Measurements from ENCODE around the gene LRRC37B. TPM values are rescaled to one million over a fixed set of nuclear protein-coding genes. Genes with fewer than 3 reads are reported as not detected.
"Not testable (repeated sequence)": the region's sequence is repeated elsewhere in the genome, so short reads cannot be mapped to it uniquely, and the experiment has no call there.

Gene LRRC37B
- total RNA-seq, 1 donor from 2014 or later, result 34.3 TPM

DNA sequence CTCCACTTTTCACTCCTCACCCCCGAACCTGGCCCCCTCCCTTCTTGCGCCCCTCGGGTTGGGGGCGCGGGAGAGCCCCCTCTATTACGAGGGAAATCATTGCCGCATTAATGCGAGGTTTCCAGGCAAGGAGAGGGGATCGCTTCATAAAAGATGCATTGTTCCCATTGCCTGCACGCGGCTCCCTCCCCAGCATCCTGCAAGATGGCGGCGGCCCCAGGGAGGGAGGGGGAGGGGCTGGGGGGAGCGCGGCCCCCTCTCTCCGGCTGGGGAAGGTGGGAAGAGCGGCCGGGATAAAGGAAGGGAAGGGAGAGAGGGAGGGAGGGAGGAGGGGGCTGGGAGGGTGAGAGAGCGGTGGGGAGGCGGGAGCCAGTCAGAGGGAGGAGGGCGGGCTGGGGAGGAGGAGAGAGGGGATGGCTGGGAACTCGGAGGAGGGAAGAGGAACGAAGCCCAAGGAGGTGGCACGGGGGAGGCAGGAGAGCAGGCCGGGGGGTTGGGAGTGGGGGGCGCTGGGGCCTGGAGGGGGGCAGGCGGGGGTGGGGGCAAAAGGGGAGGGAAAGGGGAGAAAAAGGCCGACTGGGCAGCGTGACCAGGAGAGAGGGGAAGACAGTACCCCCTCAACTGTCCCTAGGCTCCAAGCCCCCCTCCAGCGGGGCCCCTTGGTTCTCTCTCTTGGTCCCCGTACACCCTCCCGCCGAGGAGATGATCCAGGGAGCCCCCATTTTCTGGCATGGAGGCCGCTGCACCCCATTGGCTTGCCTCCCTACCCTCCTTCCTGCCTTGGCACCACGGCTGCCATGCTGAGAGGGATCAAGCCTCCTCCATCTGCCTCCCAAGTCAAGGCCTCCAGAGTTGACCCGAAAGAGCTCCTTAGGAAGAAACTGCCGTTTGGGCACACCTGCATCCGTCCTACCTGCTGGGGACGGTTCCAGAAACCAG, 77.1 kb downstream of the LRRC37B start:
- DNase-seq (ENCODE audit: low spot score); H3K4me1 Mint-ChIP-seq (ENCODE audit: low read depth); H3K27me3 Mint-ChIP-seq (ENCODE audit: low read depth); H3K36me3 Mint-ChIP-seq (ENCODE audit: low read depth); intact Hi-C loops (cut with micrococcal nuclease); H3K4me3 Mint-ChIP-seq (ENCODE audit: low read depth); H3K9me3 Mint-ChIP-seq; H3K27ac Mint-ChIP-seq: not testable (repeated sequence)

DNA sequence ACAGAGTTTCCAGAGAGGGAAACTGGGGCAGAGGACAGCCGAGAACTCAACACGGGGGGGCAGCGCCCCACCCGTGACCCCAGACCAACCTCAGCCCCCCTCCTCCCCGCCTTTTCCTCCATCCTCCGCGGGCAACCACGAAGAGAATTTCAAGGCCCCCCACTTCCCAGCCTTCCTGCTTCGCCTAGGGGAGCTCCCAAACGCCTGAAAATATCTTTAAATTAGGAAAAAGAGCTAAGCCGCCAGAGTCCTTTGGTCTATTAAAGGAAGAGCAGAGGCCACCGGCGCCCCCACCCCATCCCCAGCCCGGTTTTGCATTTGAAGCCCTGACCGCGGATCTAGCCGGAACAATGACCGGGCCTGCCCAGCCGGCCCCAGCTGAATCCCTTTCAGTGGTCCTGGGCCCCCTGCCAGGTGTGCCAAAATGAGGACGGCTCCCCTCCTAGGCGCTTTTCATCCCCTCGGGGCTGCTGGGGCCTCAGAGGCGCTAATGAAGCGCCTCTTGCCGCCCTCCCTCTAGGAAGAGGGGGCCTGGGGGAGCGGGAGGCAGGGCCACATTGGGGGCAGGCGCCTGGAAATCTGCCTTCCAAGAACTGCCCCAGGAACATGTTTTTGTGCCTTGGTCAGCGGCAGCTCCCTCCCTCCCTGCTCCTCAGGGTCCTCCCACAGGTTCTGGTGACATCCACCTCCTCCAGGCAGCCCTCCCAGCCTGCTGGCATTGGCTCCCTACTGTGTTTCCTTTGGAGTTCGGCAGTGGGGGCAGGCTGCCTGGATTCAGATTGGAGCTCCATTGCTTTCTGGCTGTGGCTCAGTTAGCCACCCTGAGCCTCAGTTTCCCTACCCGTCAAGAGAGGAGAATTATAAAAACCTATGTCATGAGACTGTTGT, 78.0 kb downstream of the LRRC37B start:
- intact Hi-C loops (cut with micrococcal nuclease); H3K36me3 Mint-ChIP-seq (ENCODE audit: low read depth); H3K4me1 Mint-ChIP-seq (ENCODE audit: low read depth); H3K4me3 Mint-ChIP-seq (ENCODE audit: low read depth); H3K27me3 Mint-ChIP-seq (ENCODE audit: low read depth); DNase-seq (ENCODE audit: low spot score); H3K9me3 Mint-ChIP-seq; H3K27ac Mint-ChIP-seq: not testable (repeated sequence)

DNA sequence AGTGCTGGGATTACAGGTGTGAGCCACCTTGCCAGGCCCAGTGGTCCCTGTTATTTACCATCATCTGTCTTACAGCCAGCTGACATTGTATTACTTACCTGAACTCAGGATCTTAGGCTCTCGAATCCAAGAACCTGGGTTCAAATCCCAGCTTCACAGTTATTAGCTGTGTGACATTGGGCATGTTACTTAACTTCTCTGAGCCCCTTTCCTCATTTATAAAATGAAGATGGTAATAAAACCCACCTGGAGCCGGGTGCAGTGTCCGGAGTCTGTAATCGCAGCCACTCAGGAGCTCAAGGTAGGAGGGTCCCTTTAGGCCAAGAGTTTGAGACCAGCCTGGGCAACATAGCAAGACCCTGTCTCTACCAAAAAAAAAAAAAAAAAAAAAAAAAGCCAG, 79.7 kb downstream of the LRRC37B start:
- H3K4me1 Mint-ChIP-seq (ENCODE audit: low read depth); intact Hi-C loops (cut with micrococcal nuclease); H3K27me3 Mint-ChIP-seq (ENCODE audit: low read depth); H3K36me3 Mint-ChIP-seq (ENCODE audit: low read depth); DNase-seq (ENCODE audit: low spot score); H3K27ac Mint-ChIP-seq; H3K4me3 Mint-ChIP-seq (ENCODE audit: low read depth); H3K9me3 Mint-ChIP-seq: not testable (repeated sequence)

DNA sequence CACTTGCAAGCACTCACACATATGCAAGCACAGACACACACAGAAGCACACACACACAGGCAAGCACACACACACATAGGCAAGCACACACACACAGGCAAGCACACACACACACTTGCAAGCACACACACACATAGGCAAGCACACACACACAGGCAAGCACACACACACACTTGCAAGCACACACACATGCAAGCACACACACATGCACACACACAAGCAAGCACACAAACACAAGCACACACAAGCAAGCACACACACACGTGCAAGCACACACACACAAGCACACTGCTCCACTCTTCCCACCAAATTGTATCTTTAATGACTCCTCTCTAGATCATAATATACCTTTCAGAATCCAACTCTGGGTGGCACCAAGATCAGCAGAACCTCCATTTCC, 84.9 kb downstream of the LRRC37B start:
- H3K9me3 Mint-ChIP-seq; intact Hi-C loops (cut with micrococcal nuclease); H3K4me3 Mint-ChIP-seq (ENCODE audit: low read depth); DNase-seq (ENCODE audit: low spot score); H3K27ac Mint-ChIP-seq; H3K4me1 Mint-ChIP-seq (ENCODE audit: low read depth); H3K36me3 Mint-ChIP-seq (ENCODE audit: low read depth): not testable (repeated sequence)
- peaks cover 10% of the 10 kb centered on the region for H3K27me3 Mint-ChIP-seq (ENCODE audit: low read depth)

DNA sequence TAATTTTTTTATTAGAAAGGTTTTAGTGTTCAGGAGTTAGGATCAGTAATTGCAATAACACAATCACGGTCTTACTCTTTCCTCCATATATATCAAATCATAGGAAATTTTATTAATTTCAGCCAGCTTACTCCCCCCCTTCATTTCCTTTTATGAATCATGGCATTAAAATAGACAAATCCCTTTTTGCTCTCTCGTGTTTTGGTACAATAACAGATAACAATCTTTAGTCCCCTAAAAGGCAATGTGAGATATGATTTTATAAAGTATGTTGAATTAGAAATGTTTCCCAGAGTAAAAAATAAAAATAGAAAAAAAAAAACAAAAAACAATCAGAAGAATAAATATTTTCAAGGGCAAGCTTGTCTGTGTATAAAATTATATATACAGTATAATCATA, 92.5 kb downstream of the LRRC37B start:
- intact Hi-C loops (cut with micrococcal nuclease), result no loop called here
- Mint-ChIP-seq H3K36me3 (ENCODE audit: low read depth) (no peaks in the 10 kb centered on the region), H3K9me3 (no peaks in the 10 kb centered on the region), H3K27ac (no peak overlapping the region), H3K27me3 (ENCODE audit: low read depth) (peaks cover 12% of the 10 kb centered on the region), H3K4me3 (ENCODE audit: low read depth) (no peak overlapping the region), H3K4me1 (ENCODE audit: low read depth) (peaks cover 13% of the 10 kb centered on the region)
- DNase-seq (ENCODE audit: low spot score), result no peak

DNA sequence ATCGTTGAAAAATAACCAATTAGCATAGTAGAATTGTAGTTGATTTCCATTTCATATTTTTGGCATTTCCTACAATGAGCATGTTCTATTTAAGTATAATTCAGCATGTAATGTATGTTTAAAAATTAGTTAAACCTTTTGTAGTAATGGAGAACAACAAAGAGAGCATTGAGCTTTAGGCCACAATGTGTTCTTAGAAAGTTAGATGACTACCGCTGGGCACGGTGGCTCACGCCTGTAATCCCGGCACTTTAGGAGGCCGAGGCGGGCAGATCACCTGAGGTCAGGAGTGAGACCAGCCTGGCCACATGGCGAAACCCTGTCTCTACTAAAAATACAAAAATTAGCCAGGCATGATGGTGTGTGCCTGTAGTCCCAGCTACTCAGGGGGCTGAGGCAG, 93.1 kb downstream of the LRRC37B start:
- H3K36me3 Mint-ChIP-seq (ENCODE audit: low read depth); H3K9me3 Mint-ChIP-seq; H3K4me3 Mint-ChIP-seq (ENCODE audit: low read depth); DNase-seq (ENCODE audit: low spot score); H3K27ac Mint-ChIP-seq; intact Hi-C loops (cut with micrococcal nuclease): not testable (repeated sequence)
- Mint-ChIP-seq H3K27me3 (ENCODE audit: low read depth) (peaks cover 12% of the 10 kb centered on the region), H3K4me1 (ENCODE audit: low read depth) (peaks cover 15% of the 10 kb centered on the region)

DNA sequence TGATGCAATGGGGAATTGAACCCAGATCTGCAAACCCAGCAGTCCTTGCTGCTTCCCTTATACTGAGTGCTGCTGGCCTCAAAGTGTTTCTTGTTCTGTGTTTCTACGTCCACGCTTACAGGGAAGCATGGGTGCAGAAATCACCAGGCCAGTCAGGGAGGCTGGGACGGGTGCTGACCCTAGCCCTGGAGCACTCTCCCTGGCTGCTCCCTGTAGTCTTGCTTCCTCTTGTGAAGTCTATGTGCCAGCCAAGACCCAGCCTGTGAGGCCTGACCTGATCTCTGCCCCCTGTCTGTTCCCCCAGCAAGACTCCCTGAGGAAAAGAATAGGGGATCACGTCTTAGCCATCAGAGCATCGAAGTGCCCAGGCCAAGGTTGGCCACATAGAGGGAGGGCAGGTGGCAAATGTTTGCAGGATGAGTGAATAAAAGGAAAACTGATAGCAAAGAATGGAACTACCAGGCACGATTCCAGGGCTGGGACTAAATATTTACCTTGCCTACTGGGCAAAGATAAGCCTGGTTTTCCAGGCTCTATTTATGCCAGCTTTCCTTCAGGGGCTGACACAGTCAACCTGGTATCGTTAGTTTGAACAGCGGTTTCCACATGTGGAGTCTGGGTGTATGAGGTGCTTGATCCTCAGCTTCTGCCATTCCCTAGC, 93.9 kb downstream of the LRRC37B start:
- intact Hi-C loops (cut with micrococcal nuclease), result no loop called here
- Mint-ChIP-seq H3K27ac (no peak overlapping the region), H3K4me3 (ENCODE audit: low read depth) (no peak overlapping the region), H3K9me3 (no peaks in the 10 kb centered on the region), H3K4me1 (ENCODE audit: low read depth) (peaks cover 16% of the 10 kb centered on the region), H3K36me3 (ENCODE audit: low read depth) (no peaks in the 10 kb centered on the region), H3K27me3 (ENCODE audit: low read depth) (peaks cover 12% of the 10 kb centered on the region)
- no peak for DNase-seq (ENCODE audit: low spot score)

DNA sequence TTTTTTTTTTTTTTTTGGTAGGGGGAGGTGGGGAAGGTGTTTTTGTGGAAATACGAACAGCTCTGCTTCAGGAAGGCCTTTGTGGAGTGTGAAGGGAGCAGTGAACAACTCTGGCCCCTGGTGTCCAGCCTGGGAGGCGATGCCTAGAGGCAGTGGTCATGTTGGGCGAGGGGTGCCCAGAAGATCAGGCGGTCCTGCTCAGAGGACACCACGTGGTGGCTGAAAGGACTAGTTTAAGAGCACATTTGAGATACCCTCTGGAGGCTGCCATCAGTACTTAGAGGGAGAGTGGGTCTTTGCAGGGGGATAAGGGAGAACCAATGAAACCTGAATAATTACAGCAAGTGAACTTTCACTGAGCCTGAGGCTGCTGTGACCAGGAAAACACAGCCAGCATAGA, 95.0 kb downstream of the LRRC37B start:
- peaks cover 10% of the 10 kb centered on the region for H3K27me3 Mint-ChIP-seq (ENCODE audit: low read depth)
- no peak overlapping the region for H3K27ac Mint-ChIP-seq
- H3K4me1 Mint-ChIP-seq (ENCODE audit: low read depth), result peaks cover 20% of the 10 kb centered on the region
- no peaks in the 10 kb centered on the region for H3K36me3 Mint-ChIP-seq (ENCODE audit: low read depth)
- no peaks in the 10 kb centered on the region for H3K9me3 Mint-ChIP-seq
- H3K4me3 Mint-ChIP-seq (ENCODE audit: low read depth), result no peak overlapping the region
- intact Hi-C loops (cut with micrococcal nuclease), result no loop called here
- no peak for DNase-seq (ENCODE audit: low spot score)

DNA sequence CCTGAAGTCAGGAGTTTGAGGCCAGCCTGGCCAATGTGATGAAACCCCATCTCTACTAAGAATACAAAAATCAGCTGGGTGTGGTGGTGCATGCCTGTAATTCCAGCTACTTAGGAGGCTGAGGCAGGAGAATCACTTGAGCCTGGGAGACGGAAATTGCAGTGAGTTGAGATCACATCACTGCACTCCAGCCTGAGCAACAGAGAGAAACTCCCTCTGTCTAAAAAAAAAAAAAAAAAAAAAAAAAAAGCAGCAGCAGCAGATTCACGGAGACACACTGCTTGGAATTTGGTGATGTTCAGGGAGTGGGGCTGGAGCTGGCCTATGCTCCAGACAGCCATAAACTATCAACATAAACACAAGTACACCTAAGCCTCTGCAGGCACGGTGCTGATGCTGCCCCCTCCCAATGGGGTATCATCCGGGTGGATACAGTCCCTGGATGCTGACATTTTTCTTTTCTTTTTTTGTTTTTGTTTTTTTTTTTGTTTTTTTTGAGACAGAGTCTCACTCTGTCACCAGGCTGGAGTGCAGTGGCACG, 95.5 kb downstream of the LRRC37B start:
- no peak overlapping the region for H3K27ac Mint-ChIP-seq
- DNase-seq (ENCODE audit: low spot score), result no peak
- H3K9me3 Mint-ChIP-seq, result no peaks in the 10 kb centered on the region
- no peak overlapping the region for H3K4me3 Mint-ChIP-seq (ENCODE audit: low read depth)
- H3K4me1 Mint-ChIP-seq (ENCODE audit: low read depth), result peaks cover 24% of the 10 kb centered on the region
- peaks cover 10% of the 10 kb centered on the region for H3K27me3 Mint-ChIP-seq (ENCODE audit: low read depth)
- no peaks in the 10 kb centered on the region for H3K36me3 Mint-ChIP-seq (ENCODE audit: low read depth)
- intact Hi-C loops (cut with micrococcal nuclease), result no loop called here

Other genes starting within 250 kb of the LRRC37B start
- 59.7 and 64.2 TPM in 2 replicates for gene COPRS, start 148.1 kb upstream of the LRRC37B start, total RNA-seq
- gene UTP6, start 105.7 kb upstream of the LRRC37B start, total RNA-seq, result 126 and 129 TPM in 2 replicates
- 69.5 and 70.4 TPM in 2 replicates for gene SUZ12, start 70.4 kb upstream of the LRRC37B start, total RNA-seq
- 25.2 and 25.7 TPM in 2 replicates for gene RHOT1, start 135.1 kb downstream of the LRRC37B start, total RNA-seq

All from activated T-helper 2 cell treated with anti-CD3 and anti-CD28 coated beads, Interferon-gamma antibody, Interleukin-2, Interleukin-4, amounts not matched to agents 10 μg/mL and 5 μg/mL and 100 μg/mL, durations not matched to agents 14 hours and 24 hours and 36 hours (primary cell).